Ishikawa (cell line): ENCODE data around the gene ABCB6.

ENCODE experiments used
- CEBPB ChIP-seq: IDR thresholded peaks from 2 replicates; pipeline ENCODE4 v1.6.1; 2012
- CREB1 ChIP-seq: IDR thresholded peaks from 2 replicates; pipeline ENCODE4 v1.6.1; 2012; ENCODE audit warnings: low read depth
- EGR1 ChIP-seq: IDR thresholded peaks from 2 replicates; pipeline ENCODE4 v1.6.1; 2012
- EP300 ChIP-seq: IDR thresholded peaks from 2 replicates; pipeline ENCODE4 v1.6.1; 2012; ENCODE audit warnings: borderline replicate concordance
- FOXM1 ChIP-seq: IDR thresholded peaks from 2 replicates; pipeline ENCODE4 v1.6.1; 2012; ENCODE audit warnings: low read depth, borderline replicate concordance
- MAX ChIP-seq: IDR thresholded peaks from 2 replicates; pipeline ENCODE4 v1.6.1; 2012
- NFIC ChIP-seq: IDR thresholded peaks from 2 replicates; pipeline ENCODE4 v1.6.1; 2012
- RAD21 ChIP-seq: IDR thresholded peaks from 2 replicates; pipeline ENCODE4 v1.6.1; 2012; ENCODE audit warnings: low read depth
- REST ChIP-seq: IDR thresholded peaks from 2 replicates; pipeline ENCODE4 v1.6.1; 2012; ENCODE audit warnings: low read depth, mild to moderate bottlenecking
- TAF1 ChIP-seq: IDR thresholded peaks from 2 replicates; pipeline ENCODE4 v1.6.1; 2012; ENCODE audit warnings: low read depth, mild to moderate bottlenecking
- TCF12 ChIP-seq: IDR thresholded peaks from 2 replicates; pipeline ENCODE4 v1.6.1; 2012; ENCODE audit warnings: low read depth
- TEAD4 ChIP-seq: IDR thresholded peaks from 2 replicates; pipeline ENCODE4 v1.6.1; 2012
- USF1 ChIP-seq: IDR thresholded peaks from 2 replicates; pipeline ENCODE4 v1.6.1; 2012
- YY1 ChIP-seq: IDR thresholded peaks from 2 replicates; pipeline ENCODE4 v1.6.1; 2012; ENCODE audit warnings: low read depth
- ZBTB7A ChIP-seq: IDR thresholded peaks from 2 replicates; pipeline ENCODE4 v1.6.1; 2012; ENCODE audit warnings: low read depth

The ABCB6 gene

GRCh38 chr2:219218217-219218731, 484 bp downstream of the ABCB6 start:
- TF ChIP-seq REST (peak; percentile 85), TEAD4 (no peak), EP300 (no peak)

GRCh38 chr2:219216535-219216915, 2.2 kb downstream of the ABCB6 start:
- no peak for TF ChIP-seq FOXM1
- TF ChIP-seq YY1, result no peak

- TF ChIP-seq CEBPB (no peak), CREB1 (no peak), USF1 (no peak), REST (no peak), YY1 (no peak), ZBTB7A (no peak), RAD21 (no peak), MAX (no peak), FOXM1 (no peak), NFIC (no peak), TAF1 (no peak), TEAD4 (no peak), TCF12 (no peak), EGR1 (no peak), EP300 (no peak)
These were observed 2.8 kb downstream of the ABCB6 start for GRCh38 chr2:219215871-219216534.

GRCh38 chr2:219214786-219215185, 4.0 kb downstream of the ABCB6 start:
- TF ChIP-seq TCF12, result no peak
- no peak for TF ChIP-seq REST
- no peak for TF ChIP-seq FOXM1
- TF ChIP-seq RAD21, result no peak
- no peak for TF ChIP-seq CREB1
- no peak for TF ChIP-seq MAX
- TF ChIP-seq USF1, result no peak
- no peak for TF ChIP-seq YY1
- TF ChIP-seq CEBPB, result no peak
- no peak for TF ChIP-seq EGR1
- no peak for TF ChIP-seq TEAD4
- no peak for TF ChIP-seq NFIC
- TF ChIP-seq EP300, result no peak
- TF ChIP-seq ZBTB7A, result no peak

GRCh38 chr2:219214141-219214540, 4.6 kb downstream of the ABCB6 start:
- no peak for TF ChIP-seq USF1
- TF ChIP-seq CEBPB, result no peak
- TF ChIP-seq FOXM1, result no peak
- no peak for TF ChIP-seq NFIC
- no peak for TF ChIP-seq TCF12
- no peak for TF ChIP-seq MAX
- TF ChIP-seq TEAD4, result no peak
- no peak for TF ChIP-seq ZBTB7A
- TF ChIP-seq REST, result no peak
- TF ChIP-seq EGR1, result no peak
- TF ChIP-seq CREB1, result no peak
